Measurements from ENCODE around the gene SH3BGR.
A peak's percentile ranks its signal among the peaks of the same experiment; 100 is the strongest.

SH3BGR gene

DNA sequence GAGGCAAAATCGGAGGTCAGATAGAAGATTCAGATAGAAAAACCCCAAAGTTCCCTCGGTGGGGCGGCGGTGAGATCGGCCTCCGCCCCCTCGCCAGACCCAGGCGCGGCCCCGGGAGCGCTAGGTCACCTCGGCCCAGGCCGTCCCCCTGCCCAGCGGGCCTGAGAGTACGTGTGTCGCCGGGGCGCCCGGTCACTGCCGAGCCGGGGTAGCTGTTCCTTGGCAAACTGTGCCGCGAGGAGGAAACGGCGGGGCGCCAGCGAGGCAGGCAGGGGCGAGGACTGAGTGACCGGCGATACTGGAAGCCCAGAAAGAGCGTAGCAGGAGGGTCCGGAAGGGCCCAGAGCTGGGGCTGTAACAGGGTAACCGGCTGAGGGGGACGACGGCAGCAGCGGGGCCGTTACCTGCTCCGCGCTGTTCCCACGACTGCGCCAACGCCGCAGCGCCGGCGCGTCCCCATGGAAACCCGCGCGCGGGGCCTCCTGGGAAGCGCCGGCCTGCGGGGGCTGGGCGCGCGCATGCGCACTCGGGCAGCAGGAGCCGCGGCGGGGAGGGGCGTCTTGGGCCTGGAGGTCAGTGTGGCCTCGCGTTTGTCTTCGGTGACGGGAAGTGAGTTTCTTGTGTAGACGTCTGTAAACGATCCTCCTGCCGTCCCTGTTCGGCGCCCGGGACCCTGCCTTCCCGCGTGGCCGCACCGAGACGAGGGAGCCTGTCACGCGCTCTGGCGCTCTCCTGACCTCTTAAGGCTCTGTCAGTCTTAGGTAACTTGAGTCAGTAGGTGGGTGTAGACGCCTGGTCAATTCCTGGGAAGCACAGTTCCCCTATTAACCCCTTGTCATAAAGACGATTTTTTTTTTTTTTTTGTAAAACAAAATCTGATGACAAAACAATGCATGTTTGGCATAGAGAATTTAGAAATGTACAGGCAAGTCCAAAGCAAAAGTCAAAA lies 6.2 kb upstream of the SH3BGR start, which contains the start of gene LCA5L:
Gene LCA5L, minus strand, starts transcription at position 458 of the 949 bp plus-strand sequence. CDS start 17,285 bp downstream, outside the sequence.
- peak within 1 kb of the TSS; percentile 91 to 92 for H3K4me3 Mint-ChIP-seq
- DNase-seq (peak; percentile 84 to 92 (median 87)), ATAC-seq (replicated peaks) (peak; percentile 90)
- no peaks in the 10 kb centered on the region for H3K9me3 Mint-ChIP-seq
- H3K36me3 Mint-ChIP-seq (ENCODE audit: insufficient read depth) = peaks cover 24% of the 10 kb centered on the region
- peaks cover 9 to 11% of the 10 kb centered on the region in 2 donors for H3K4me1 Mint-ChIP-seq (ENCODE audit: low read depth in 2 of 2)
- peaks cover 22 to 37% of the 10 kb centered on the region in 2 donors for H3K27me3 Mint-ChIP-seq
- H3K27ac Mint-ChIP-seq = peak within 1 kb of the TSS; percentile 92 to 96

DNA sequence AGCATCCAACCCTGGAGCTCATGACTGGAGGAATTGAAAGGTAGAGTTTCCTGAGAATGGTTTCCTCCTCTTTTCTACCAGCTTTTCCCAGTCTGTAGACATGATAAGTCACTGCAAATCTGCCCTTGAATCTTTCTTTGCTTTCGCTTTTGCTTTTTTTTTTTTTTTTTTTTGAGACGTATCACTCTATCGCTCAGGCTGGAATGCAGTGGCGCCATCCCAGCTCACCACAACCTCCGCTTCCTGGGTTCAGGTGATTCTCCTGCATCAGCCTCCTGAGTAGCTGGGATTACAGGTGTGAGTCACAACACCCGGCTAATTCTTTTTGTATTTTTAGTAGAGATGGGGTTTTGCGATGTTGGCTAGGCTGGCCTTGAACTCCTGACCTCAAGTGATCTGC lies 4.5 kb upstream of the SH3BGR start:
- DNase-seq (no peak), ATAC-seq (replicated peaks) (no peak)
- Mint-ChIP-seq H3K9me3 (no peaks in the 10 kb centered on the region), H3K27ac (no peak overlapping the region), H3K27me3 (peaks cover 25 to 42% of the 10 kb centered on the region in 2 donors), H3K4me1 (ENCODE audit: low read depth in 2 of 2) (peaks cover 9 to 11% of the 10 kb centered on the region in 2 donors), H3K4me3 (no peak overlapping the region), H3K36me3 (ENCODE audit: insufficient read depth) (peaks cover 24% of the 10 kb centered on the region)

DNA sequence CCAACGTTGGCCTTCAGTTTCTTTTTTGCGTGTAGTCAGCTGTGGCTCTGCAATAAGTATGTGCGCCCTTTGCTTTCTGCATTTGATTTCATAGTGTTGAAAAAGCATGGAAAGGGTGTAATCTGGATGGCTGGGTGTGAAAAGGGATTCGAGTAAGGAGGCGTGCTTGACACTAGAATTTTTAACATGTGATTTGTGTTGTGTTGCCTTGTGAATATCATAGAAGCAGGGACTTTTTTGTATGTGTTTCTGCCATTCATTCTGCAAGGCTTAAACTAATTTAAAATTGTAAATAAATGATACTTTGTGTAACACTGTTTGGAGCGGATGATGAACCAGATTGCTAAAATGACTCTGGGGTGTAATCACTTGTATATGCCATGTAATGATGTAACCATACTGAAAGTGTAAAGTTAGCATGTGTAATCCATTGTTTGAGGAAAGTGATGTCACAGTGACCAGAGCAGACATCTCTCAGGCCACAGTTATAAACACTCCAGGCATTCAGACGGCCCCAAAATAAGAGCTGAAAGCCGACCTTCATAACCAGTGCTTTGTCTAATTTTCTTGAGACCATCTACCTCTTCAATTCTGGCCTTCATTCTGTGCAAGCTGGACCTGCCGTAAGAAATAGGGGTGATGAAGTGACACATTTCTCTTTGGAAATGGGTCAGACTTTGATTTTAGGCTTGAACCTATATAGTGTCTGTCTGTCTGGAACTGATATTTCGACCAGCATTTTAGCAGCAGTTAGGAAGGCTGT lies 618 bp downstream of the SH3BGR start:
- Mint-ChIP-seq H3K4me1 (ENCODE audit: low read depth in 2 of 2) (no peaks in the 10 kb centered on the region), H3K36me3 (ENCODE audit: insufficient read depth) (no peaks in the 10 kb centered on the region), H3K4me3 (no peak overlapping the region), H3K9me3 (no peaks in the 10 kb centered on the region), H3K27ac (no peak overlapping the region), H3K27me3 (peaks cover 19 to 62% of the 10 kb centered on the region in 2 donors)
- ATAC-seq (replicated peaks) (no peak), DNase-seq (no peak)

DNA sequence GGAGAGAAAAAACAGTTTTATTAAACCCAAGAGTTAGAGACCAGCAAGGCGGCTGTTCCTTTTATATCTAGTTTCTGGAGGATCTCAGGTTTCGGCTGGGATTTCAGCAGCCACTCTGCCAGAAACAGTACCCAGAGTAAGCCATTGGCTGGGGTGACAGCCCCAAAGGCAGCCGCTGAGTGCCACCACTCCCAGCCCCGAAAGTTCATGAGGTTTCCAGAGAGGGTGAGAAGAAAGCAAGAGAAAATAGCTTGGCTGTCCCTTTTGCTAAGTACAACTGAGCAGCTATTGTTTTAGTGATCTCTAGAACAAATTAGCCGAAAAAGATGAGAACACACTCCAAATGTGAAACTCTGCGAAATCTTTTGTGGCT lies 1.2 kb downstream of the SH3BGR start:
- Mint-ChIP-seq H3K36me3 (ENCODE audit: insufficient read depth) (no peaks in the 10 kb centered on the region), H3K27ac (no peak overlapping the region), H3K4me1 (ENCODE audit: low read depth in 2 of 2) (no peaks in the 10 kb centered on the region), H3K9me3 (no peaks in the 10 kb centered on the region), H3K27me3 (peaks cover 19 to 62% of the 10 kb centered on the region in 2 donors), H3K4me3 (no peak overlapping the region)
- no peak for DNase-seq
- ATAC-seq (replicated peaks) = no peak

DNA sequence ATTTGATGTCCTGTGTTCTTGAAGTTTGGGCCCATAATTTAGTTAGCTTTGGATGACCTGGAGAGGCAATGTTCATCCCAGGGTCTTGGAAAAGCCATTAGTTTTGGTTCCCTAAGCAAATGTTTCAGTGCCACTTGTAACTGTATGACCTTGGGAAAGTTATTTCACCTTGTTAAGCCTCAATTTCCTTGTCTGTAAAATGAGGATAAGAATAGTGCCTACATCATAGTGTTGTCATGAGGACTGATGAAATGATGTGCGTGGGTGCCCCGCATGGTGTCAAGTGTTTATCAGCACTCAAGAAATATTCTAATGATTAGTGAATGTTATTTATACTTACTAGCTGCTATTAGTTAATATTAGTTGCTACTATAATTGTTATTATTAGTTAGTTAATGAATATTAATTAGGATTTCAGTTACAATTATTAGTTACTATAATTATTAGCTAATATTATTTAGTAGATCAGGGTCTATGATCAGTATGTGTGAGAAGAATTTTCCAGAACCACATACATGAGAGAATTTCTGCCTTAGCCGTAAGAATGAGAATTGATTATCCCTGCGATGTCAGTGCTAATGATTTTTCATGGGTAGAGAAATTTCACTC lies 1.9 kb downstream of the SH3BGR start:
- no peak overlapping the region for H3K4me3 Mint-ChIP-seq

DNA sequence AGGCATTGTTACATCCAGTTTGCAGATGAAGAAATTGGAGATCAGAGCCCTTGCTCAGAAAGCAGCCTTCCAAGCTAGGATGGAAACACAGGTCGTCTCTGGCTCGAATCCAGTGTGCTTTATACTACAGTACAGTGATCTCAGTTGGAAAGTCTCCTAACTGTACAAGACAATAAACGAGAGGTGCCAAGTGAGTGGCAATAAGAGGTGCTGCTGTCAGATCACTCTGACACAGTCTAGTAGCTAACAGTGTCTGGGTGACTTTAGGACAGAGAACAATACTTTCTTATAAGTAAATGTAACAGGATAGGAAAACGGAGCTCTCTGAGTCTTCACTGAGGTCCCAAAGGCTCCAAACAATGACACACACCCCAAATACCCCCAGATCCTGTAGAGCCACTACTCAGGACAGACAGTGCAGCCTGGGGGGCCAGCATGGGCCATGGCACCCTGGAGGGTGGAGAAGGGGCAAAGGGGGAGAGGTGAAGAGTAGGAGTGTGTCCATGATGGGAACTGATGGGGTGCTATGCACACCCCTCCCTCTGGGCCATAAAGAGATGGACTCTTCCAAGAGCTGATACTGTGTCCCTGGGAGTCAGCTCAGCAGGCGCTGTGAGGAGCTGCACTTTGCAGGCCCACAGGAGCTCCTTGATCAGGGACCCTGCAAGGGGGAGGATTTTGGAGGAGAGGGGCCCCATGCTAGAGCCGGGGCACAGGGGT lies 3.3 kb downstream of the SH3BGR start:
- Mint-ChIP-seq H3K4me3 (no peak overlapping the region), H3K36me3 (ENCODE audit: insufficient read depth) (no peaks in the 10 kb centered on the region), H3K27me3 (peaks cover 19 to 45% of the 10 kb centered on the region in 2 donors), H3K9me3 (no peaks in the 10 kb centered on the region), H3K4me1 (ENCODE audit: low read depth in 2 of 2) (no peaks in the 10 kb centered on the region), H3K27ac (no peak overlapping the region)
- ATAC-seq (replicated peaks) = no peak
- DNase-seq = no peak

More for the DNA sequence above, 1.9 kb downstream of the SH3BGR start:
- H3K27me3 Mint-ChIP-seq = peaks cover 19 to 58% of the 10 kb centered on the region in 2 donors
- ATAC-seq (replicated peaks) (no peak), DNase-seq (no peak)
- H3K9me3 Mint-ChIP-seq = no peaks in the 10 kb centered on the region
- no peaks in the 10 kb centered on the region for H3K4me1 Mint-ChIP-seq (ENCODE audit: low read depth in 2 of 2)
- H3K36me3 Mint-ChIP-seq (ENCODE audit: insufficient read depth) = no peaks in the 10 kb centered on the region
- H3K27ac Mint-ChIP-seq = no peak overlapping the region

DNA sequence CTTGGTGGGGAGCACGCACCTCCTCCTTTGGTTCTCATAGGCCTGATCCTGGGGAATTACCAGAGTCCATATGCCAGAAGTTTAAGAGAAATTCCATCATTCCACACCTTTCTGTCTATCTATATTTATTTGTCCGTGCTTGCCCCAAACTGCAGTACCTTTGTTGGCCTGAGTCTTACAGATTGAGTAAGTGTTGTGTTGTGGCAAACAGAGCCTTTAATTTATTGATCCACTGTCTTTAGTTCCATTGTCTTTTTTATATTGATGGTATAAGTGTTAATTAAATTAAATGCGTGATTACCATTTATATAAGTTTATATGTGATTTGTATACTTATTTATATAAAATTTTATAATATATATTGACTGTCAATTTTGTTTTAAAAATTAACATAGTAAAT lies 4.9 kb downstream of the SH3BGR start:
- Mint-ChIP-seq H3K36me3 (ENCODE audit: insufficient read depth) (no peaks in the 10 kb centered on the region), H3K9me3 (no peaks in the 10 kb centered on the region), H3K4me3 (no peak overlapping the region), H3K4me1 (ENCODE audit: low read depth in 2 of 2) (no peaks in the 10 kb centered on the region), H3K27ac (no peak overlapping the region), H3K27me3 (peaks cover 12 to 35% of the 10 kb centered on the region in 2 donors)
- DNase-seq (no peak), ATAC-seq (replicated peaks) (no peak)

DNA sequence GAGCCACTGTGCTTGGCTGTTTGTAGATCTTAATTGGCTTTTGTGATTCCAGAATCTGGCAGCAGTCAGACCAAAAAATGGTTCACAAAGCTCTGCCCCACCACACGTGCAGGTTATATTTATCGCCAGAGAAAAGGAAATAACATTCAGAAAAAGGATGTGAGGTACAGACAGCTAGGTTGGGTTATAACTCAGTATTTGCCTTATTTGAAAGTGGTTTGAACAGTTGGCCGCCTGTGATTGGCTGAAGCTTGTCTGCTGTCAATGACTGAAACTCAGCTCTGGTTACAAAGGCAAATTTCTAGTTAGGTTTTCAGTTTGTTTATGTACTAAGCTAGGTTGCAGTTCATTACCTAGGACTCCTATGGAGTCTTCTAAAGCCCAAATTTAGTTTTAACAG lies 9.6 kb downstream of the SH3BGR start:
- no peak overlapping the region for H3K4me3 Mint-ChIP-seq
- no peaks in the 10 kb centered on the region for H3K4me1 Mint-ChIP-seq (ENCODE audit: low read depth in 2 of 2)
- no peaks in the 10 kb centered on the region for H3K27me3 Mint-ChIP-seq
- no peak for ATAC-seq (replicated peaks)
- no peaks in the 10 kb centered on the region for H3K36me3 Mint-ChIP-seq (ENCODE audit: insufficient read depth)
- no peak overlapping the region for H3K27ac Mint-ChIP-seq
- H3K9me3 Mint-ChIP-seq = no peaks in the 10 kb centered on the region
- DNase-seq = no peak

DNA sequence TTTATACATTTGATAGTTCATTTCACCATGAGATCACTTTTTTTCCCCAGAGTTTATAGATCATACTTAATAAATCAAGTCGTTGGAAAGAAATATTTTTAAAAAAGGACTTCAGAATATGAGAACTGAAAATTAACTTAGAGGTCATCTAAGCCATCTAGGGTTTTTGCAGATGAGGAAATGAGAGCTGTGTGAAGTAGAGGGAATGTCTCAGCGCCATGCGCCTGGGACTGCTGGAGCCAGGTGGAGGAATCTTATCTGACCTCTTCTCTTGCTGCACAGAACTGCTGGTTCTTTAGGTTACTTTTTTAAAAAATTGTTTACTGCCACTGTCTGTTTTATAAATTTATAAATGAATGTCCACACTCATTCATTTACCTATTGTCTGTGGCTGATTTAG lies 11.5 kb downstream of the SH3BGR start:
- Mint-ChIP-seq H3K36me3 (ENCODE audit: insufficient read depth) (no peaks in the 10 kb centered on the region), H3K4me3 (no peak overlapping the region), H3K27me3 (no peaks in the 10 kb centered on the region), H3K27ac (no peak overlapping the region), H3K4me1 (ENCODE audit: low read depth in 2 of 2) (no peaks in the 10 kb centered on the region), H3K9me3 (no peaks in the 10 kb centered on the region)
- DNase-seq = no peak
- no peak for ATAC-seq (replicated peaks)

DNA sequence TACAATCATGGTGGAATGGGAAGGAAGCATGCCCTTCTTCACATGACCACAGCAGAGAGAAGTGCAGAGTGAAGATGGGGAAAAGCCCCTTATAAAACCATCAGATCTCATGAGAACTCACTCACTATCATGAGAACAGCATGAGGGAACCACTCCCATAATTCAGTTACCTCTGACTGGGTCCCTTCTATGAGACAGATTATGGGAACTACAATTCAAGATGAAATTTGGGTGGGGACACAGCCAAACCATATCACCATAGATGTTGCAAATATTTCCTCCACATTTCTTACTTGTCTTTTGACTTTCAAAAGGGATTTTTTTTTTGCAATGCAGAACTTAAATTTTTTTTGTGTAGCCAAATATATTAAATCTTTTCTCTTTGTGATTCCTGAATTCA lies 14.8 kb downstream of the SH3BGR start:
- DNase-seq (no peak), ATAC-seq (replicated peaks) (no peak)
- Mint-ChIP-seq H3K36me3 (ENCODE audit: insufficient read depth) (no peaks in the 10 kb centered on the region), H3K4me3 (no peak overlapping the region), H3K27ac (no peak overlapping the region), H3K9me3 (no peaks in the 10 kb centered on the region), H3K4me1 (ENCODE audit: low read depth in 2 of 2) (no peaks in the 10 kb centered on the region), H3K27me3 (peaks cover 0 to 6% of the 10 kb centered on the region in 2 donors)

DNA sequence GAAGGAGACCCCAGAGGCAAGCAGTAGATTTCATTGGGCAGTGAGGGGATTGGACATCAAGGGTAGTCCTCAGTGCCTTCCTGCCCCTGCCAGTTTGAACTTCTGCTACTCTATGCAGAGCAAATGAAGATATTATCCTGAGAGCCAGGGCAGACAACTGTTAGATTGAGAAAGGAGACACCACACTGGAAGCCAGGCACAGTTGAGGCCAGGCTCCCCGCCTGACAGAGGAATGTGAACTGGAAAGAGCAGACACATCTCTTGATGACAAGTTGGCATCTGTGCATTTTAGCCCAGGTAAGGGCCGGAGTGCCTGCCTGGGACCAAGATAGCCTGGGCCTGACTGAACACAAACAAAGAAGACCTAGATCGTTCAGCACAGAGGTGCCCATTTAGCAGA lies 16.0 kb downstream of the SH3BGR start:
- H3K4me1 Mint-ChIP-seq (ENCODE audit: low read depth in 2 of 2) = no peaks in the 10 kb centered on the region
- peaks cover 0 to 6% of the 10 kb centered on the region in 2 donors for H3K27me3 Mint-ChIP-seq
- ATAC-seq (replicated peaks) = no peak
- H3K27ac Mint-ChIP-seq = no peak overlapping the region
- no peaks in the 10 kb centered on the region for H3K9me3 Mint-ChIP-seq
- H3K36me3 Mint-ChIP-seq (ENCODE audit: insufficient read depth) = no peaks in the 10 kb centered on the region
- no peak for DNase-seq
- H3K4me3 Mint-ChIP-seq = no peak overlapping the region

DNA sequence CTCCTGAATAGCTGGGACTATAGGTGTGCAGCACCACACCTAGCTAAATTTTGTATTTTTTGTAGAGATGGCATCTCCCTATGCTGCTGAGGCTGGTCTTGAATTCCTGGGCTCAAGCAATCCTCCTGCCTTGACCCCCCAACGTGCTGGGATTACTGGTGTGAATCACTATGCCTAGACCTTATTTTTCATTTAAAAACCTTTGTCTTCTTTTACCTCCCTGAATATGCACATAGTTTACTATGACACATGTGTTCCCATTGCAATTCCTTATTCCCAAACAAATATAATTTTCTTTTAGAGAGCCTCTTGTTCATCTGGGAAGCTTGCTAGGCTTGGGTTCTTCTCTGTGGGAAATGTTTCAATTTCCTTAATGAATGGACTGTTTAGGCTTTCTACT lies 16.8 kb downstream of the SH3BGR start:
- Mint-ChIP-seq H3K27me3 (peaks cover 0 to 6% of the 10 kb centered on the region in 2 donors), H3K9me3 (no peaks in the 10 kb centered on the region), H3K4me3 (no peak overlapping the region), H3K27ac (no peak overlapping the region), H3K36me3 (ENCODE audit: insufficient read depth) (no peaks in the 10 kb centered on the region), H3K4me1 (ENCODE audit: low read depth in 2 of 2) (no peaks in the 10 kb centered on the region)
- no peak for DNase-seq
- no peak for ATAC-seq (replicated peaks)

DNA sequence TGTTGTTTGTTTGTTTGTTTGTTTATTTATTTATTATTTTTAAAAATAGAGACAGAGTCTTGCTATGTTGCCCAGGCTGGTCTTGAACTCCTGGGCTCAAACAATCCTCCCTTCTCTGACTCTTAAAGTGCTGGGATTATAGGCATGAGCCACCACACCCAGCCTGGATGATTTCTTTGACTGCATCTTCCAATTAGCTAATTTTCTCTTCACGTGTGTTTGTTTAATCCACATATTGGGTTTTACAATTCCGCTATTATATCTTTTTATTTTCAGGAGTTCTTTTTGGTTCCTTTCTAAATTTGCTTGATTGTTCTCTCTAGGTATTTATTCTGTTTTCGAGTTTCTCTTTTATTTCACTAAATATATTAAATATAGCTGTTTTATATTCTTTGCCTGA lies 19.8 kb downstream of the SH3BGR start:
- ATAC-seq (replicated peaks) = no peak
- Mint-ChIP-seq H3K4me3 (no peak overlapping the region), H3K36me3 (ENCODE audit: insufficient read depth) (no peaks in the 10 kb centered on the region), H3K4me1 (ENCODE audit: low read depth in 2 of 2) (no peaks in the 10 kb centered on the region), H3K27me3 (peaks cover 0 to 6% of the 10 kb centered on the region in 2 donors), H3K27ac (no peak overlapping the region), H3K9me3 (no peaks in the 10 kb centered on the region)
- DNase-seq = no peak
